Vagina (tissue), 2 donors: Measurements from ENCODE around the gene TUBB. TPM values are rescaled to one million over a fixed set of nuclear protein-coding genes. Genes with fewer than 3 reads are reported as not detected.

ENCODE experiments used
- DNase-seq, 2 donors: peaks; one replicate each; pipeline ENCODE4 v3.0.0-alpha.2; 2017; ENCODE audit errors: extremely low spot score in 2 of 2
- H3K27ac ChIP-seq: fragments of 200-600 bp; sonication (generic); one replicate; pipeline ENCODE4 v1.5.1; 2019
- H3K27me3 ChIP-seq: fragments of 200-600 bp; sonication (generic); one replicate; pipeline ENCODE4 v1.5.1; 2019
- H3K36me3 ChIP-seq, 2 donors: fragments of 200-600 bp; sonication (generic); one replicate each; pipeline ENCODE4 v1.5.1; 2017 to 2019
- H3K4me1 ChIP-seq: fragments of 200-600 bp; sonication (generic); one replicate; pipeline ENCODE4 v1.5.1; 2019
- H3K4me3 ChIP-seq, 2 donors: fragments of 200-600 bp; sonication (generic); 1 replicate in 1 of 2; 2 replicates in 1 of 2; pipeline ENCODE4 v1.5.1; 2016 to 2019
- H3K9me3 ChIP-seq: fragments of 200-600 bp; sonication (generic); one replicate; pipeline ENCODE4 v1.5.1; 2019
- POLR2A ChIP-seq, 2 donors: fragments of 450-650 bp; IDR thresholded peaks; one replicate each; pipeline ENCODE4 v1.6.1; 2017; ENCODE audit warnings: antibody characterized with exemption in 2 of 2, mild to moderate bottlenecking in 2 of 2, moderate library complexity in 2 of 2
- POLR2AphosphoS5 ChIP-seq, 2 donors: sonication (generic); formaldehyde crosslinking; IDR thresholded peaks; one replicate each; pipeline ENCODE4 v1.9.0; 2017; ENCODE audit warnings: antibody characterized with exemption in 2 of 2, mild to moderate bottlenecking in 2 of 2, low read depth in 1 of 2; ENCODE audit not compliant: insufficient read depth in 1 of 2
- intact Hi-C: fragments of 100-400 bp; cut with DNase I; formaldehyde crosslinking; loops from one replicate; pipeline ENCODE4 v1.15.1; 2023
- total RNA-seq: library from RNA; depleted of rRNA; stranded (reverse); fragments of >200 nt; gene quantifications from one replicate; pipeline ENCODE4 v1.2.3, GENCODE V29; 2016
- TF ChIP-seq, protein P1 (sequence below), 3 experiments: fragments of 450-650 bp in 2 of 3; fragments of 200-600 bp in 1 of 3; sonication (generic) in 1 of 3; IDR thresholded peaks; one replicate each; pipeline ENCODE4 v1.5.1; 2017 to 2019; ENCODE audit warnings: antibody characterized with exemption in 3 of 3, mild to moderate bottlenecking in 2 of 3, moderate library complexity in 2 of 3

The TUBB gene
- total RNA-seq, 1 donor from 2014 or later: 293 TPM

DNA sequence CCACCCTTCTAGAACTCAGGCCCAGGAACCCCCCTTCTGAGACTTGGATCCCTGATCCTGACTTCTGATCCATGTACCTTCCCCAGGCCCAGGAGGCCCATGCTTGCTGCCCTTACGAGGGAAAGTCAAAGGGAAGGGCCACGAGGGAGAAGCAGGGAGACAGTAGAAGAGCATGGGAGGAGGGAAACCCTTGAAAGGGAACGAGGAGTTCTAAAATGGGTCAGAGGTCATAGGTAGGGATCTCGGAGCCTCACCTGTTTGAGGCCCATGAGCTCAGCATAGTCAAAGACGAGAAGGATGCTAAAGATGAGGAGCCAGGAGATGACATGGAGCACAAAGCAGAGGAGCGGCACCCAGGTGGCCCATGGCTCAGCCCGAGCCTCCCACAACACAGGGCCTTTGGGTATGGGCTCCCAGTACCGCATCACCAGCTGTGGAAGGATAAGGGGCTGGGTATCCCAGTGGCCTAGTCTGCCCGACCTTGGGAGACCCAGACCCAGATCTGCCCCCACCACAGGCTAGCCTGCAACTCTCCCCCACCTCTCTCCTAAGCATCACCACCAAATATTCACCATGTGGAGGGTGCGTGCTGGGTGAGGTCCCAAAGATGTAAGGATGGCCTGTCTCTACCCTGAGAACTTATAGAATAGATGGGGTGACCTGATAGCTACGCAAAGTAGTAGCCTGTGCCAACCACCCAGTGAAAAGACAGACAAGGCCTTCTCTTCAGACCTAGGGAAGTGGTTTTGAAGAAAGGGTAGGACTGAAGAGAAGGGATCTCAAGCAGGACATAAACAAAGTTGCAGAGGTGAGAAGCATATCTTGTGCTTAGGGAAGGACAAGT is 30.9 kb upstream of the TUBB start:
- Histone ChIP-seq H3K27ac (peak overlapping the region; percentile 92), H3K4me3 (peak overlapping the region; percentile 55 to 76), H3K36me3 (no peaks in the 10 kb centered on the region), H3K4me1 (peaks cover 48% of the 10 kb centered on the region), H3K9me3 (no peaks in the 10 kb centered on the region), H3K27me3 (no peaks in the 10 kb centered on the region)
- DNase-seq: no peak
- intact Hi-C loops: loop anchor here (10.0 kb wide), 2 partner anchors 74 to 196 kb away; partner anchors contain the start of genes DDR1, MRPS18B and PPP1R10
- TF ChIP-seq POLR2AphosphoS5 (IDR thresholded peaks at IDR 0.05; ENCODE audit: insufficient read depth in 1 of 2, low read depth in 1 of 2) (no peak), POLR2A (IDR thresholded peaks at IDR 0.05) (no peak)
- TF ChIP-seq, protein P1, sequence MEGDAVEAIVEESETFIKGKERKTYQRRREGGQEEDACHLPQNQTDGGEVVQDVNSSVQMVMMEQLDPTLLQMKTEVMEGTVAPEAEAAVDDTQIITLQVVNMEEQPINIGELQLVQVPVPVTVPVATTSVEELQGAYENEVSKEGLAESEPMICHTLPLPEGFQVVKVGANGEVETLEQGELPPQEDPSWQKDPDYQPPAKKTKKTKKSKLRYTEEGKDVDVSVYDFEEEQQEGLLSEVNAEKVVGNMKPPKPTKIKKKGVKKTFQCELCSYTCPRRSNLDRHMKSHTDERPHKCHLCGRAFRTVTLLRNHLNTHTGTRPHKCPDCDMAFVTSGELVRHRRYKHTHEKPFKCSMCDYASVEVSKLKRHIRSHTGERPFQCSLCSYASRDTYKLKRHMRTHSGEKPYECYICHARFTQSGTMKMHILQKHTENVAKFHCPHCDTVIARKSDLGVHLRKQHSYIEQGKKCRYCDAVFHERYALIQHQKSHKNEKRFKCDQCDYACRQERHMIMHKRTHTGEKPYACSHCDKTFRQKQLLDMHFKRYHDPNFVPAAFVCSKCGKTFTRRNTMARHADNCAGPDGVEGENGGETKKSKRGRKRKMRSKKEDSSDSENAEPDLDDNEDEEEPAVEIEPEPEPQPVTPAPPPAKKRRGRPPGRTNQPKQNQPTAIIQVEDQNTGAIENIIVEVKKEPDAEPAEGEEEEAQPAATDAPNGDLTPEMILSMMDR (IDR thresholded peaks at IDR 0.05): no peak

DNA sequence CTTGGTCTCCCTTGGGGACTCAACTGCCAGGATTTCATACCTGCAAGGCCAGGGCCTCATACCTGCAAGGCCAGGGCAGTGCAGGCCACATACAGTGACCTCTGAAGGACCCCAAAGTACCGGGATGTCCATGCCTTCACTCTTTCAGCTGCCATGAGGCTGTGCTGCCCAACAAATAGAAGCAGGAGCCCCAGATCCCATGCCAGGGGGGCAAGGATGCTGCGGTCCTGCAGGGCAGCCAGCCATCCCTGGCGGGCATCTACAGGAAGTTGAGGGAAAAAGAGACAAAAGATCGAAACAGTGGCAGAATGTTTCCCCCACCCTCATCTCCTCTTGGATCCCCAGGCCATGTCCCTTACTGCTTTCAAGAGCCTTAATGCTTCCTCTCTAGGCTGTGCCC is 30.2 kb upstream of the TUBB start:
- H3K27me3 ChIP-seq: no peaks in the 10 kb centered on the region
- no peaks in the 10 kb centered on the region for H3K9me3 ChIP-seq
- no peak for DNase-seq
- H3K4me1 ChIP-seq: peaks cover 41% of the 10 kb centered on the region
- peak overlapping the region; percentile 92 for H3K27ac ChIP-seq
- TF ChIP-seq POLR2A (IDR thresholded peaks at IDR 0.05): no peak
- no peak for TF ChIP-seq POLR2AphosphoS5 (IDR thresholded peaks at IDR 0.05; ENCODE audit: insufficient read depth in 1 of 2, low read depth in 1 of 2)
- TF ChIP-seq, protein P1 (IDR thresholded peaks at IDR 0.05): no peak
- H3K36me3 ChIP-seq: no peaks in the 10 kb centered on the region
- H3K4me3 ChIP-seq: peak overlapping the region; percentile 55 to 76
- intact Hi-C loops: loop anchor here (10.0 kb wide), 2 partner anchors 75 to 195 kb away; partner anchors contain the start of genes DDR1, MRPS18B and PPP1R10

DNA sequence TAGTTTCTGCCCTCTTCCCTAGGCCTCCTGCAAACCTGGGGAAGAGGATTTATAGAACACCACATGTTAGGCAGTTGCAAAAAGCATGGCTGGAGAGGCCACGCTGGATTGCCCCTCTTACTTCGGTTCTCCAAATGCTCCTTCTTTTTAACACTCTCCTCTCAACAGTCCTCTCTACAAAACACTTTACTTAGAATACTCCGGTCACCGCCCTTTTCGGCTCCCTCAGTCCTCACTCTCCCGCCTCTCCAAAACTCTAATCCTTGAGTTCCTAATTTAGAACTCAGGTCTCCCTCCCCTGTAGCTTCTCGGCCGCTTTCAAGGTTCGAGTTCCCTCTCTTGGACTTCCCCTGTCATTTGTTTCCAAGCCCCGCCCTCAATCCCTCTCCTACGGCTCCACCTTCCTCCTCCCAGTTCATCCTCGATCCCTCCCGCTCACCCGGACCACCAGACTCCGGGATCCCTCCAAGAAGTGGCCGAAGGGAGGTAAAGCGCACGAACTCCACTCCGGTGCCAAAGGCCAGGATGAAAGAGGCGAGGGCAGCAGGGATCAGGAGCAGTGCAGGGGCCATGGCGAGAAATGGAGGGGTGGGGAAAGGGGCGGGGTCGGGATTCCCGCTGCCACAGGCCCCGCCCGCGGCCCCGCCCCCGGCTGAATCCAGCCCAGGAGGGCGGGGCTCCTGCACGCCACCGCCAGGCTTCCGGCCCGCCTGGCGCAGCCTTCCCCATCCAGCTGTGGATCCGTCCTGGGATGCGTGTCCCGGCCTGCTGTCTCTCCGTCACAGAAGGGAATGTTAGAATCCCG is 29.5 kb upstream of the TUBB start, which contains the start of gene NRM:
TSS of gene NRM (minus strand) at position 582 of the 805 bp plus-strand sequence. CDS start at position 572, 10 bp downstream.
- H3K4me3 ChIP-seq: peak within 1 kb of the TSS; percentile 55 to 76
- H3K36me3 ChIP-seq: no peaks in the 10 kb centered on the region
- peaks cover 35% of the 10 kb centered on the region for H3K4me1 ChIP-seq
- no peak for TF ChIP-seq POLR2A (IDR thresholded peaks at IDR 0.05)
- TF ChIP-seq POLR2AphosphoS5 (IDR thresholded peaks at IDR 0.05; ENCODE audit: insufficient read depth in 1 of 2, low read depth in 1 of 2): peak; percentile 48 to 77
- intact Hi-C loops: no loop called here
- H3K9me3 ChIP-seq: no peaks in the 10 kb centered on the region
- peak within 1 kb of the TSS; percentile 92 for H3K27ac ChIP-seq
- no peak for DNase-seq
- no peaks in the 10 kb centered on the region for H3K27me3 ChIP-seq

DNA sequence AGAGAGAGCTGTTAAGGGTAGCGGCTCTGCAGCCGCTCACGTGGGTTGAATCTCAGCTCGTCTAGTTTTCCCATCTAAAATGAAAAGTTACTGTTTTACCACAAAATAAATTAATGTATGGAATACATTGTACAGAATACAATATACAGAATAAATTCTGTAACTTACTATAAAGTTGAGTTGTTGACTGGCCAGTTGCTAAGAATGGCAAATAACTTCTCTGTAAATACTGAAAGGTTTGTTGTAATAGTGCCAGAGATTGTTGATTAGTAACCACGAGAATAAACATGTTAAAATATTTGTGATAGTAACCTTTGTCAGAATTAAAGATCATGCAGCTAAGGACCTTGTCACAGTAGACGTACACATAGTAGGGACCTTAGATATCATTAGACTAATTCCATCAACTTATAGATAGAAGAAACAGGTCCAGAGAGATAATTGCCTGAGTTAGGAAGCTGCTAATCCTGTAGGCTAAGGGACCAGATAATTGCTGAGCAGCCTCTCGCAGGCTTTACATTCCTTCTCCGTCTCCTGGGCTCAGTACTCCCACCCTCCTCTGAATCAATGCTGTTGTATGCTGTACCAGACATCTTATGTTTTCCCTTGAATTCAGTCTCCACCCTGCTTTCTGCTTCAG is 28.8 kb upstream of the TUBB start:
- H3K27me3 ChIP-seq: no peaks in the 10 kb centered on the region
- H3K9me3 ChIP-seq: no peaks in the 10 kb centered on the region
- intact Hi-C loops: no loop called here
- TF ChIP-seq POLR2AphosphoS5 (IDR thresholded peaks at IDR 0.05; ENCODE audit: insufficient read depth in 1 of 2, low read depth in 1 of 2) (no peak), POLR2A (IDR thresholded peaks at IDR 0.05) (no peak)
- TF ChIP-seq, protein P1 (IDR thresholded peaks at IDR 0.05): no peak
- peak overlapping the region; percentile 55 to 76 for H3K4me3 ChIP-seq
- peak overlapping the region; percentile 92 for H3K27ac ChIP-seq
- peaks cover 29% of the 10 kb centered on the region for H3K4me1 ChIP-seq
- H3K36me3 ChIP-seq: no peaks in the 10 kb centered on the region
- no peak for DNase-seq

DNA sequence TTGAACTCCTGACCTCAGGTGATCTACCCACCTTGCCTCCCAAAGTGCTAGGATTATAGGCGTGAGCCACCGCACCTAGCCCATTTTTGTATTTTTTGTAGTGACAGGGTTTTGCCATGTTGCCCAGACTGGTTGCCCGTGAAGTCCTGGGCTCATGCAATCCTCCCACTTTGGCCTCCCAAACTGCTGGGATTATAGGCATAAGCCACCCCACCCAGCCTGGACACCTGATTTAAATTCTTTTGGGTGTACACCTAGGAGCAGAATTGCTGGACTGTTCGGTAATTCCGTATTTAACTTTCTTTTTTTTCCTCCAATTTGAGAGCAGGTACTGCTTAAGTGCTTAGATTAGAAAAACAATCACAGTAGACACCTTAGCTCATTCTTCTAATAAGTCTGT is 23.7 kb upstream of the TUBB start:
- no peak overlapping the region for H3K27ac ChIP-seq

More for the DNA sequence above, 23.7 kb upstream of the TUBB start:
- Histone ChIP-seq H3K36me3 (no peaks in the 10 kb centered on the region), H3K27me3 (no peaks in the 10 kb centered on the region), H3K4me3 (no peak overlapping the region), H3K4me1 (no peaks in the 10 kb centered on the region), H3K9me3 (no peaks in the 10 kb centered on the region)
- DNase-seq: no peak
- intact Hi-C loops: no loop called here
- TF ChIP-seq POLR2A (IDR thresholded peaks at IDR 0.05) (no peak), POLR2AphosphoS5 (IDR thresholded peaks at IDR 0.05; ENCODE audit: insufficient read depth in 1 of 2, low read depth in 1 of 2) (no peak)
- TF ChIP-seq, protein P1 (IDR thresholded peaks at IDR 0.05): no peak
